Trophoblast cell (in vitro differentiated cells and primary cell): Measurements from ENCODE around the gene RBP5.
A peak's percentile ranks its signal among the peaks of the same experiment; 100 is the strongest.

Source experiments
- DNase-seq, 2 donors: peaks; one replicate each; pipeline ENCODE4 v3.0.0-alpha.2; 2016
- H2AFZ ChIP-seq: 2 replicates; pipeline ENCODE4 v1.6.1; 2013; ENCODE audit warnings: low read length, moderate library complexity, mild to moderate bottlenecking; ENCODE audit not compliant: insufficient read depth, poor library complexity
- H2AK5ac ChIP-seq: 2 replicates; pipeline ENCODE4 v1.6.1; 2013; ENCODE audit warnings: mild to moderate bottlenecking, low read length
- H2BK120ac ChIP-seq: 2 replicates; pipeline ENCODE4 v1.6.1; 2013; ENCODE audit warnings: low read length, mild to moderate bottlenecking, moderate library complexity; ENCODE audit not compliant: insufficient read depth, poor library complexity
- H2BK12ac ChIP-seq: 2 replicates; pipeline ENCODE4 v1.6.1; 2013; ENCODE audit warnings: mild to moderate bottlenecking, low read length, moderate library complexity
- H2BK5ac ChIP-seq: 2 replicates; pipeline ENCODE4 v1.6.1; 2013; ENCODE audit warnings: low read length, low read depth, moderate library complexity, mild to moderate bottlenecking; ENCODE audit not compliant: poor library complexity
- H3K14ac ChIP-seq: 2 replicates; pipeline ENCODE4 v1.6.1; 2013; ENCODE audit warnings: mild to moderate bottlenecking, low read length
- H3K18ac ChIP-seq: 2 replicates; pipeline ENCODE4 v1.6.1; 2013; ENCODE audit warnings: mild to moderate bottlenecking, low read length
- H3K23ac ChIP-seq: 2 replicates; pipeline ENCODE4 v1.6.1; 2013; ENCODE audit warnings: low read length
- H3K27ac ChIP-seq: 2 replicates; pipeline ENCODE4 v1.5.1; 2013; ENCODE audit warnings: low read depth, mild to moderate bottlenecking, inconsistent platforms, low read length, moderate library complexity
- H3K27me3 ChIP-seq: 2 replicates; pipeline ENCODE4 v1.6.1; 2013; ENCODE audit warnings: inconsistent platforms, mild to moderate bottlenecking, low read length, moderate library complexity; ENCODE audit not compliant: insufficient read depth
- H3K36me3 ChIP-seq, 2 experiments: 1 replicate in 1 of 2; 2 replicates in 1 of 2; pipeline ENCODE4 v1.6.1; 2013; ENCODE audit warnings: low read length in 2 of 2, mild to moderate bottlenecking in 2 of 2, moderate library complexity in 1 of 2; ENCODE audit not compliant: insufficient read depth in 2 of 2, control insufficient read depth in 1 of 2
- H3K4ac ChIP-seq: 2 replicates; pipeline ENCODE4 v1.6.1; 2013; ENCODE audit warnings: low read depth, mild to moderate bottlenecking, low read length, moderate library complexity
- H3K4me1 ChIP-seq, 2 experiments: 1 replicate in 1 of 2; 2 replicates in 1 of 2; pipeline ENCODE4 v1.6.1; 2013; ENCODE audit warnings: low read length in 2 of 2, mild to moderate bottlenecking in 2 of 2, moderate library complexity in 1 of 2; ENCODE audit not compliant: insufficient read depth in 2 of 2, control insufficient read depth in 1 of 2
- H3K4me2 ChIP-seq: 2 replicates; pipeline ENCODE4 v1.6.1; 2013; ENCODE audit warnings: inconsistent platforms, mild to moderate bottlenecking, low read length, moderate library complexity
- H3K4me3 ChIP-seq: 2 replicates; pipeline ENCODE4 v1.5.1; 2013; ENCODE audit warnings: mild to moderate bottlenecking, low read depth, low read length, inconsistent platforms
- H3K79me1 ChIP-seq: one replicate; pipeline ENCODE4 v1.6.1; 2013; ENCODE audit warnings: low read length
- H3K79me2 ChIP-seq: 2 replicates; pipeline ENCODE4 v1.6.1; 2013; ENCODE audit warnings: low read length, mild to moderate bottlenecking; ENCODE audit not compliant: control insufficient read depth, insufficient read depth, poor library complexity
- H3K9ac ChIP-seq: 2 replicates; pipeline ENCODE4 v1.6.1; 2013; ENCODE audit warnings: mild to moderate bottlenecking, low read length
- H3K9me3 ChIP-seq: 2 replicates; pipeline ENCODE4 v1.6.1; 2013; ENCODE audit warnings: low read depth, mild to moderate bottlenecking, control low read depth, inconsistent platforms, low read length; ENCODE audit not compliant: insufficient read depth
- H4K12ac ChIP-seq: 2 replicates; pipeline ENCODE4 v1.6.1; 2013; ENCODE audit warnings: low read depth, mild to moderate bottlenecking, low read length, moderate library complexity
- H4K8ac ChIP-seq: 2 replicates; pipeline ENCODE4 v1.6.1; 2013; ENCODE audit warnings: low read depth, mild to moderate bottlenecking, low read length, moderate library complexity
- H4K91ac ChIP-seq: one replicate; pipeline ENCODE4 v1.6.1; 2013; ENCODE audit warnings: low read depth, mild to moderate bottlenecking, low read length, moderate library complexity
- WGBS: extraction: QIAGEN DNeasy Blood & Tissue Kit; methylation state at CpG from one replicate; pipeline ENCODE4 v1.1.7; 2013; ENCODE audit warnings: missing lambda C conversion rate; ENCODE audit not compliant: insufficient read length, insufficient coverage; ENCODE audit errors: extremely low coverage; 5-methylcytosine and 5-hydroxymethylcytosine counted together

Gene RBP5

DNA sequence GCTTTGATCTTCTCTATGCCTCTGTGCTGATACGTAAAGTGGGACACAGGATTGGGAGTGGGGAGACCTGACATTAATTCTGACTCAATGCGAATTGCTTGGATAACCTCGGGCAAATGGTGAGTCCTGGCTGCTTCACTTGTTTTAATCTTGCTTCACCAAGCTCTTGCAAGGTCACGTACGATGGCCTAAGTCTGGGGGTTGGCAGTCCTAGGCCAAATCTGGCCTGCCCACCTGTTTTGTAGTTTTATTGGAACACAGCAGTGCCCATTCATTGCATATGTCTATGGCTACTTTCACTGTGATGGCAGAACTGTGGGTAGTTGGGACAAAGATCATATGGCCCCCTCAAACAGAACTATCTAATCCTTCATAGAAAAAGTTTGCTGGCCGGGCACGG is 14.9 kb upstream of the RBP5 start:
- no peak overlapping the region for H2AK5ac ChIP-seq
- no peak overlapping the region for H3K27ac ChIP-seq
- no peak overlapping the region for H3K18ac ChIP-seq
- H3K14ac ChIP-seq = no peak overlapping the region
- no peak overlapping the region for H4K12ac ChIP-seq
- no CpG with 5 or more reads among the region's 7 CpGs for WGBS
- no peak overlapping the region for H3K4me3 ChIP-seq
- peaks cover 0 to 2% of the 10 kb centered on the region in 2 experiments for H3K4me1 ChIP-seq
- no peak overlapping the region for H2BK12ac ChIP-seq
- DNase-seq = no peak
- H3K27me3 ChIP-seq = no peaks in the 10 kb centered on the region
- H2BK120ac ChIP-seq = no peak overlapping the region
- no peak overlapping the region for H3K9ac ChIP-seq
- H2BK5ac ChIP-seq = no peak overlapping the region
- no peak overlapping the region for H3K4me2 ChIP-seq
- H3K9me3 ChIP-seq = peaks cover 1% of the 10 kb centered on the region
- no peaks in the 10 kb centered on the region for H3K79me1 ChIP-seq
- H3K23ac ChIP-seq = no peak overlapping the region
- H2AFZ ChIP-seq = no peak overlapping the region
- H4K8ac ChIP-seq = no peak overlapping the region
- no peak overlapping the region for H3K4ac ChIP-seq
- no peaks in the 10 kb centered on the region for H3K79me2 ChIP-seq
- peaks cover 5 to 17% of the 10 kb centered on the region in 2 experiments for H3K36me3 ChIP-seq
- no peak overlapping the region for H4K91ac ChIP-seq

DNA sequence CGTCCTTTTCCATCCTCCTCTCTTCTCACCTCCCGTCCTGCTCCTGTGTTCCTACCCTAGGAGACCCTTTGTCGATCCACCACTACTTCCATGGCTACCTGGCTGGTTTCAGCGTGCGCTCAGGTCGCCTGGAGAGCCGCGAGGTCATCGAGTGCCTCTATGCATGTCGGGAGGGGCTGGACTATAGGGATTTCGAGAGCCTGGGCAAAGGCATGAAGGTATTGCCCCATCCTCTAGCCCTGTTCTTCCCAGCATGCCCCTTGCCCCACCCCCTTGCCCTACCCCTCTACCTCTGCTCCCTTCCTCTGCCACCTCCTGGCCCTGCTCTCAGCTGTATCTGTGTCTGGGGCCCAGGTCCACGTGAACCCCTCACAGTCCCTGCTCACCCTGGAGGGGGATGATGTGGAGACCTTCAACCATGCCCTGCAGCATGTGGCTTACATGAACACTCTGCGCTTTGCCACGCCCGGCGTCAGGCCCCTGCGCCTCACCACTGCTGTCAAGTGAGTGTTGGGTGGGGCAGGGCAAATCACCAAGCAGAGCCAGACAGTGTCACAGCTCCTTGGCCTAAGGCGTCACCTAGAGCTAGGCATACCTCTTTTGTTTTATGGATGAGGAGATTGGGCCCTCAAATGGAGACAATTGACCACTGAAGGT is 14.2 kb upstream of the RBP5 start:
- Histone ChIP-seq H2BK5ac (no peak overlapping the region), H2BK12ac (no peak overlapping the region), H3K4me3 (no peak overlapping the region), H3K9me3 (no peaks in the 10 kb centered on the region), H3K27ac (no peak overlapping the region), H4K91ac (no peak overlapping the region), H3K27me3 (no peaks in the 10 kb centered on the region), H3K4me1 (peaks cover 0 to 2% of the 10 kb centered on the region in 2 experiments), H3K36me3 (peaks cover 5 to 17% of the 10 kb centered on the region in 2 experiments), H3K79me1 (no peaks in the 10 kb centered on the region), H3K14ac (no peak overlapping the region), H2AK5ac (no peak overlapping the region), H3K79me2 (no peaks in the 10 kb centered on the region), H4K12ac (no peak overlapping the region), H2AFZ (no peak overlapping the region), H3K23ac (no peak overlapping the region), H3K4me2 (no peak overlapping the region), H2BK120ac (no peak overlapping the region), H3K4ac (no peak overlapping the region), H4K8ac (no peak overlapping the region), H3K9ac (no peak overlapping the region), H3K18ac (no peak overlapping the region)
- no peak for DNase-seq
- 100% methylated on average over 1 of the region's 18 CpGs for WGBS

DNA sequence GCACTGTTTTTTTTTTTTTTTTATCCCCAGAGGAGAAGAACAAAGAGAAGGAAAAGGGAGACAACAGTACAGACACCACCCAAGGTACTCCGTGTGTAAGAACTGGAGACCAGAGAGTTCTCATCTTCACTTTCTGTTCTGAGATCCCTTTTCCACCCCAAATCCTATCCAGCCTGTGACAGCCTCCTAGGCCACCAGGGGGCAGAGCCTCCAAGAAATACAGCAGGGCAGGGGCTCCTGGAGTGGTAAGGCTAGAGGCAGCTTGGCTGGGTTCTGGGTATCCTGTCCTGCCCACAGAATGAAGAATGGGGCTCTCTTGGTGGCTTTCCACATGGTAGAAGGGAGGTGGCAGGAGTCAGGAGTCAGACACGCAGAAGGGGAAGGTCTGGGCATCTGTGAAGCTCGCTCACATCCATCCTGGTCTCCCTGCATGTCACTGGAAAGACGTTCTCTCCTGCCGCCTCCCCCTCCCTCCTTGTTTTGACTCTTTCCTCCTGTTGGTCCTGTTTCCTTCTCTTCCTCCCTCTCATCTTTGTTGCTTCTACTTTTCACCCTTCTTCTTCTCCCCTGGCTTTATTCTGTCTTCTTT is 13.5 kb upstream of the RBP5 start:
- Histone ChIP-seq H3K23ac (no peak overlapping the region), H3K4ac (no peak overlapping the region), H3K36me3 (peaks cover 7 to 19% of the 10 kb centered on the region in 2 experiments), H3K27me3 (no peaks in the 10 kb centered on the region), H3K79me2 (no peaks in the 10 kb centered on the region), H3K4me3 (no peak overlapping the region), H2AFZ (no peak overlapping the region), H2AK5ac (no peak overlapping the region), H4K91ac (no peak overlapping the region), H3K4me1 (peaks cover 0 to 2% of the 10 kb centered on the region in 2 experiments), H2BK120ac (no peak overlapping the region), H3K4me2 (no peak overlapping the region), H4K8ac (no peak overlapping the region), H3K18ac (no peak overlapping the region), H3K14ac (no peak overlapping the region), H2BK12ac (no peak overlapping the region), H3K27ac (no peak overlapping the region), H3K9me3 (no peaks in the 10 kb centered on the region), H2BK5ac (no peak overlapping the region), H3K79me1 (no peaks in the 10 kb centered on the region), H3K9ac (no peak overlapping the region), H4K12ac (no peak overlapping the region)
- DNase-seq = peak; percentile 46 to 73
- no CpG with 5 or more reads among the region's 5 CpGs for WGBS

DNA sequence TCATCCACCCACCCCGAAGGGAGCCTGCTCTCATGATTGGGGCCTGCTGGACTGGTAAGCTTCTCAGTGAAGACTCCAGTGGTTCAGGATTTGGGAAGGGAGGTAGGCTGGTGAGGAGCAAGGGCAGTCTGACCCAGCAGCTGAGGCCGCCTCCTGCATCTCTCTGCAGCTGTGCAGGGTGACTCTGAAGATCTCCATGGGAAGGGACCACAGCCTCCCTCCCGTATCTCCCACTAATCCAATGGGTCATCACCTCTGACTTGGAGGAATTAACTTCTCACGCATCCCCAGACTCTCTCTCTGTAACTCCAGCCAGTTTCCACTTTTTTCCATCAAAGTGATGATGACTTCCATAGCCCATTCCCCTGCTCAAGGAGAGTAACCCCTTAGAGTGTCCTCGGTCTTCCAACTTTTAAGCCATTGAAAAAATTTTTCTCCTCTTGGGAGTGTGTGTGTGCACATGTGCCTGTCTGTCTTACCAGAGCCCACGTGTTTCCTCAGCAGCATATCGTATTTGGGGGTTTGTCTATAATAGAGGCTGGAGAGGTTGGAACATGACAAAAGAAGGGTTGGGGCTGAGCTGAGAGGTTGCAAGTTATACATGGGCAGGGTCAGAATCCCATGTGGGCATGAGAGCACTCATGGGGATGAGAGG is 12.8 kb upstream of the RBP5 start:
- no peak overlapping the region for H3K4me2 ChIP-seq
- H3K18ac ChIP-seq = no peak overlapping the region
- H2AK5ac ChIP-seq = no peak overlapping the region
- no peaks in the 10 kb centered on the region for H3K27me3 ChIP-seq
- H2BK12ac ChIP-seq = no peak overlapping the region
- H4K12ac ChIP-seq = no peak overlapping the region
- no CpG with 5 or more reads among the region's 7 CpGs for WGBS
- H4K8ac ChIP-seq = no peak overlapping the region
- H3K9ac ChIP-seq = no peak overlapping the region
- no peak overlapping the region for H3K14ac ChIP-seq
- H2AFZ ChIP-seq = no peak overlapping the region
- no peaks in the 10 kb centered on the region for H3K79me2 ChIP-seq
- no peak overlapping the region for H3K27ac ChIP-seq
- H3K4me1 ChIP-seq = peaks cover 0 to 2% of the 10 kb centered on the region in 2 experiments
- no peak overlapping the region for H4K91ac ChIP-seq
- no peaks in the 10 kb centered on the region for H3K9me3 ChIP-seq
- H3K4ac ChIP-seq = no peak overlapping the region
- no peak overlapping the region for H2BK120ac ChIP-seq
- no peaks in the 10 kb centered on the region for H3K79me1 ChIP-seq
- H3K4me3 ChIP-seq = no peak overlapping the region
- H3K23ac ChIP-seq = no peak overlapping the region
- DNase-seq = no peak
- no peak overlapping the region for H2BK5ac ChIP-seq
- peaks cover 12 to 22% of the 10 kb centered on the region in 2 experiments for H3K36me3 ChIP-seq
